ENCODE results near the gene RPL36.

GRCh38 chr19:5697022-5697889, 7.2 kb downstream of the RPL36 start:
- TF ChIP-seq, protein P1, sequence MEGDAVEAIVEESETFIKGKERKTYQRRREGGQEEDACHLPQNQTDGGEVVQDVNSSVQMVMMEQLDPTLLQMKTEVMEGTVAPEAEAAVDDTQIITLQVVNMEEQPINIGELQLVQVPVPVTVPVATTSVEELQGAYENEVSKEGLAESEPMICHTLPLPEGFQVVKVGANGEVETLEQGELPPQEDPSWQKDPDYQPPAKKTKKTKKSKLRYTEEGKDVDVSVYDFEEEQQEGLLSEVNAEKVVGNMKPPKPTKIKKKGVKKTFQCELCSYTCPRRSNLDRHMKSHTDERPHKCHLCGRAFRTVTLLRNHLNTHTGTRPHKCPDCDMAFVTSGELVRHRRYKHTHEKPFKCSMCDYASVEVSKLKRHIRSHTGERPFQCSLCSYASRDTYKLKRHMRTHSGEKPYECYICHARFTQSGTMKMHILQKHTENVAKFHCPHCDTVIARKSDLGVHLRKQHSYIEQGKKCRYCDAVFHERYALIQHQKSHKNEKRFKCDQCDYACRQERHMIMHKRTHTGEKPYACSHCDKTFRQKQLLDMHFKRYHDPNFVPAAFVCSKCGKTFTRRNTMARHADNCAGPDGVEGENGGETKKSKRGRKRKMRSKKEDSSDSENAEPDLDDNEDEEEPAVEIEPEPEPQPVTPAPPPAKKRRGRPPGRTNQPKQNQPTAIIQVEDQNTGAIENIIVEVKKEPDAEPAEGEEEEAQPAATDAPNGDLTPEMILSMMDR (IDR thresholded peaks at IDR 0.05), result no peak
- TF ChIP-seq POLR2A (IDR thresholded peaks at IDR 0.05), result no peak

All from Peyer's patch (tissue), 4 donors.